ENCODE measurements around the gene HADHB.
"Not testable (repeated sequence)": the region's sequence is repeated elsewhere in the genome, so short reads cannot be mapped to it uniquely, and the experiment has no call there.

HADHB gene

GRCh38 chr2:26331321-26331720, 86.6 kb downstream of the HADHB start:
- DNase-seq = not testable (repeated sequence)

DNA sequence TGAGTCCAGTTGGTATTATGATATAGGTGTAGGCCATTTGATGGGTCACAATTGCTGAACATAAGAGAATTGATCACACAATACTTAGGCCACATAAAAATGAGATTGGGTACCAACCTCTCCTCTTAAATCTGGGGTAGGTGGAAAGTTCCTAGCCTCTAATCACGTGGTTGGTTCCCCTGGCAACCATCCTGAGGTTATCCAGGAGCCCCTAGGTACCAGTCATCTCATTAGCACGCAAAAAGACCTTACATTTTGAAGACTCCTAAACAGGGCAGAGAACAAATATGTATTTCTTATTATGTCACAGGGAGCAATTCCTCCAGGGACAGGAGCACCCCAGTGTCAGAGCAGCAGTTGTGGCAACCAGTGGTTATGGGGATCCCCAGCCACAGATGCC, 88.6 kb downstream of the HADHB start:
- DNase-seq = no peak

- no peak for DNase-seq
Observed at GRCh38 chr2:26335231-26335630, 90.5 kb downstream of the HADHB start.

DNA sequence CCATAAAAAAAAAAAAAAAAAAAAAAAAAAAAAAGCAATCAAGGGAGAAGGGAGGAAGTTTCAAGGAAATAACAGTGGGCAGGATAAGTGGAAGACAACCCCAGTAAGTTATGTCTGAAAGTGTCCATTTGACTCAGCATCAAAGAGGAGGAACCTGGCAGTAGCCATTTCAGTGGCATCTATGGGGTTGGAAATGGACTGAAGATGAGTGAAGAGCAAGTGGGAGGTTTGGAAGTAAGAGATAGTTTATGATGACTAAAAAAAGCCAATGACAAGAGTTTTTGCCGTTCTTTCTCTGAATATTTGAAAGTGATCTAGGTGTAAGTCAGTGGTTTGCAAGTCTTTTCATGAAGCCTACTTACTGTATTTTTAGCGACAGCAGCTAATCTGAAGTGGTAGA, 92.0 kb downstream of the HADHB start:
- no peak for DNase-seq

DNA sequence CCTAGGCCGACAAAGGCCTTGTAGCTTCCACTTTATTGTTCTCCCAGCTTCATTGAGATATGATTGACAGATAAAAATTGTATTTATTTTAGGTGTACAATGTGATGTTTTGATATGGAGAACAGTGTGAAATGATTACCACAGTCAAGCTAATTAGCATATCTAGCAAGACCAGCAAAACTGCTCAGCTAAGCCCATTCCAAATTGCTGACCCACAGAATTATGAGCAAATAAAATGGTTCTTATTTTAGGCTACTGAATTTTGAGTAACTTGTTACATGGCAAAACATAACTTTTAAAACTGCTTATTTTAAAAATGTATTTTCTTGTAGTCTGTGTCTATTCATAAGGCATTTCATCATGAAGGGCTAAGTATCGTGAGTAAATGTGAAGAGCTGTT, 92.6 kb downstream of the HADHB start:
- DNase-seq = no peak

All from activated CD8-positive, alpha-beta memory T cell treated with anti-CD3 and anti-CD28 coated beads, Interleukin-2, amount 50 U/mL, for 48 hours (primary cell).